Spleen (tissue), 7 donors: ENCODE data around the gene PYROXD2.

Source experiments
- CTCF ChIP-seq, 11 experiments: fragments of 200-600 bp in 7 of 11; fragments of 450-650 bp in 4 of 11; sonication (generic) in 4 of 11; IDR thresholded peaks in 8 of 11; conservative IDR thresholded peaks in 3 of 11; 1 replicate in 7 of 11; 2 replicates in 4 of 11; pipeline versions ENCODE4 v1.4.0 to v1.8.0; 2016 to 2021; ENCODE audit warnings: antibody characterized with exemption in 11 of 11, inconsistent platforms in 4 of 11, mild to moderate bottlenecking in 1 of 11
- POLR2AphosphoS5 ChIP-seq, 3 donors: sonication (generic); formaldehyde crosslinking; IDR thresholded peaks; one replicate each; pipeline ENCODE4 v1.5.1; 2017; ENCODE audit warnings: antibody characterized with exemption in 3 of 3
- donor health status: DM: no; HTN: no; CAD: no; lungs with moderate emphysema.
- donor health status: DM: no; HTN: no; CAD: no.
- donor health status: DM: no; HTN: no; CAD: no.

DNA sequence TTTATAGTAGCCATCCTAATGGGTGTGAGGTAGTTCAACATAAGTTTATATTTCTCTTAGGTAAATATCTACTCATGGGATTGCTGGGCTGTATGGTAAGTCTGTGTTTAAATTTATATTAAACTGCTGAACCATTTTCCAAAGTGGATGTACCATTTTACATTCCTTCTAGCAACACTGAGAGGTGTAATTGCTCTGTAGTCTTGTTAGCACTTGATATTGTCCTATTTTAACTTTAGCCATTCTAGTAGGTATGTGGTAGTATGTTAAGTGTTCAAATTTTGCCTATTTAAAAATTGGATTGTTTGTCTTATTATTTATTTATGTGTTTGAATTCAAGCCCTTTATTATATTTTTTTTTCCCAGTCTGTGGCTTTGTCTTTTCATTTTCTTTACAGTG is 34.3 kb upstream of the PYROXD2 start:
- TF ChIP-seq CTCF (IDR thresholded peaks at IDR 0.05 in 8 of 11, conservative IDR thresholded peaks at IDR 0.05 in 3 of 11) (no peak), POLR2AphosphoS5 (IDR thresholded peaks at IDR 0.05) (no peak)
